Cerebellar nuclear complex (tissue), 1 donor: ENCODE measurements around the gene PRRT2.

ENCODE experiments used
- DNase-seq, 2 experiments: peaks; one replicate each; lab custom pipeline; 2025; lab: John Stamatoyannopoulos, UW

The PRRT2 gene

GRCh38 chr16:29862383-29862883 is 50.4 kb downstream of the PRRT2 start:
- peak in 1 of 2 experiments; percentile 9 for DNase-seq

DNA sequence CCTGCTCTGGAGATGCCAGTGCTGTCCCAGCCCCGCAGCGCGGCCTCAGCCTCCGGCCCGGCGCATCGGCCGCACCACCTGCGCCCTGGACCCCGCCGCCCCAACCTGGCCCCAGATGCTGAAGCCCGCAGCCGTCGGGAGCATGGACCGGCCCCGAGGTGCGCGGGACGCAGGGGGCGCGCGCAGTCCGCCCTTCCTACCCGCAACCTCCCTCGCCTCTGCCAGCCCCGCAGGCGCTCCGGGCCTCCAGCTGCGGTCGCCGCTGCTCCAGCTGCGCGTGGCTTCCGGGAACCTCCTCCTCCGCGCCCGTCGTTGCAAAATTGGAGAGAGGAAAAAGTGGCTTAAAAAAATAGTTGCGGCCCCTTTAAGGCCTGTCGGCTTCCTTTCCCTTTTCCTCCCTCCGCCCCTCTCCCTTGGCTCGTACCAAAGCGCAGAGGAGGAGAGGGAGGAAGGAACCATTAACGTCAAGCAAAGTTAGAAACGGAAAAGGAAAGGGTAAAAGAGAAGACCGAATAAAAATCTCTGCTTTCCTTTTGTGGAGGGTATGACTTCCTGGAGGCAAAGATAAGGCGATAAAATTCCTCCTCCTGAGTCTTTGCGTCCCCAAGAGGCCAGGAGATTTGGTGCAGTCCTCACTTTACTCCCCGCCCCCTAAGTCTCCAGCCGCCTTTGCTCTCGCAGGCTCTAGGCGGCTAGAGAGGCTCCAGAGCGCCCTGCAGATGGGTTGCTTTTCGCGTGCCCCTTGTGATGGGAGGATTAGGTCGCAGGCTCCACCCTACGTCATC is 51.1 kb downstream of the PRRT2 start, which contains the start of gene CDIPT:
TSS of gene CDIPT (minus strand) at position 343 of the 785 bp plus-strand sequence. CDS start 369 bp downstream, outside the sequence.
- peak; percentile 82 to 89 for DNase-seq

GRCh38 chr16:29863669-29863984 is 51.6 kb downstream of the PRRT2 start:
- DNase-seq, result no peak

- no peak for DNase-seq
Measured at GRCh38 chr16:29864205-29864604, 52.2 kb downstream of the PRRT2 start.
